Thyroid gland (tissue), 4 donors: ENCODE data around the gene CRLF1. TPM values are rescaled to one million over a fixed set of nuclear protein-coding genes. Genes with fewer than 3 reads are reported as not detected.

Experiments used
- DNase-seq, 2 donors: peaks; one replicate each; pipeline ENCODE4 v3.0.0-alpha.2; 2019
- H3K27ac ChIP-seq, 3 donors: fragments of 200-600 bp; sonication (generic); 1 replicate in 2 of 3; 2 replicates in 1 of 3; pipeline ENCODE4 v1.5.1; 2016 to 2019; ENCODE audit warnings: mild to moderate bottlenecking in 1 of 3, moderate library complexity in 1 of 3
- H3K27me3 ChIP-seq: fragments of 200-600 bp; sonication (generic); one replicate; pipeline ENCODE4 v1.5.1; 2019
- H3K36me3 ChIP-seq, 2 donors: fragments of 200-600 bp; sonication (generic); one replicate each; pipeline ENCODE4 v1.5.1; 2016 to 2019
- H3K4me1 ChIP-seq, 2 donors: fragments of 200-600 bp; sonication (generic); one replicate each; pipeline ENCODE4 v1.5.1; 2017 to 2019
- H3K4me3 ChIP-seq, 3 donors: fragments of 200-600 bp; sonication (generic); replicated peaks in 1 of 3; 1 replicate in 2 of 3; 2 replicates in 1 of 3; pipeline ENCODE4 v1.5.1; 2016; ENCODE audit warnings: mild to moderate bottlenecking in 1 of 3
- H3K9me3 ChIP-seq: fragments of 200-600 bp; sonication (generic); one replicate; pipeline ENCODE4 v1.5.1; 2017
- CTCF ChIP-seq, 6 experiments: fragments of 200-600 bp in 3 of 6; fragments of 450-650 bp in 3 of 6; sonication (generic) in 3 of 6; IDR thresholded peaks; one replicate each; pipeline ENCODE4 v1.5.1; 2016 to 2019; ENCODE audit warnings: antibody characterized with exemption in 6 of 6, mild to moderate bottlenecking in 2 of 6, inconsistent platforms in 1 of 6, moderate library complexity in 1 of 6
- POLR2A ChIP-seq, 2 donors: fragments of 450-650 bp; IDR thresholded peaks; one replicate each; pipeline ENCODE4 v1.6.1; 2017; ENCODE audit warnings: antibody characterized with exemption in 2 of 2, mild to moderate bottlenecking in 2 of 2, moderate library complexity in 1 of 2
- WGBS, 2 donors: methylation state at CpG; one replicate each; pipeline ENCODE4 v1.1.5; 2017; 5-methylcytosine and 5-hydroxymethylcytosine counted together
- intact Hi-C: fragments of 100-400 bp; cut with DNase I; formaldehyde crosslinking; loops from one replicate; pipeline ENCODE4 v1.15.1; 2023
- total RNA-seq, 4 donors: library from RNA; depleted of rRNA; stranded (reverse); fragments of >200 nt; gene quantifications; one replicate each; pipeline ENCODE4 v1.2.3, GENCODE V29; 2016

The CRLF1 gene
- total RNA-seq, result 100 to 1,000 TPM in 2 of 4 donors, 10 to 100 TPM in 2; 87.2 to 140 (median 101) TPM

- Histone ChIP-seq H3K4me1 (peaks cover 17 to 36% of the 10 kb centered on the region in 2 donors), H3K9me3 (no peaks in the 10 kb centered on the region), H3K27ac (no peak within 1 kb of the TSS), H3K36me3 (no peaks in the 10 kb centered on the region), H3K27me3 (peaks cover 40% of the 10 kb centered on the region), H3K4me3 (peak within 1 kb of the TSS in 1 of 3 donors; percentile 19)
- no peak for DNase-seq
- TF ChIP-seq POLR2A (IDR thresholded peaks at IDR 0.05) (no peak), CTCF (IDR thresholded peaks at IDR 0.05) (no peak)
- intact Hi-C loops, result no loop called here
- 0 to 1% methylated on average over 4 to 16 of the region's 116 CpGs for WGBS, 2 donors
These were observed at the start of gene CRLF1 for GRCh38 chr19:18606281-18607225. Gene CRLF1 (minus strand): TSS chr19:18606799. CDS start chr19:18606656, 143 bp downstream.

GRCh38 chr19:18655173-18655844 is 48.7 kb upstream of the CRLF1 start:
- 92 to 94% methylated on average over 6 to 7 of the region's 13 CpGs for WGBS, 2 donors
- Histone ChIP-seq H3K4me1 (peaks cover 11 to 65% of the 10 kb centered on the region in 2 donors), H3K27me3 (no peaks in the 10 kb centered on the region), H3K36me3 (no peaks in the 10 kb centered on the region), H3K4me3 (no peak overlapping the region), H3K9me3 (no peaks in the 10 kb centered on the region), H3K27ac (no peak overlapping the region)
- no peak for DNase-seq
- no peak for TF ChIP-seq CTCF (IDR thresholded peaks at IDR 0.05)
- no peak for TF ChIP-seq POLR2A (IDR thresholded peaks at IDR 0.05)
- intact Hi-C loops, result no loop called here

GRCh38 chr19:18654469-18654868 is 47.9 kb upstream of the CRLF1 start:
- Histone ChIP-seq H3K4me1 (peaks cover 20 to 65% of the 10 kb centered on the region in 2 donors), H3K9me3 (no peaks in the 10 kb centered on the region), H3K36me3 (no peaks in the 10 kb centered on the region), H3K27me3 (no peaks in the 10 kb centered on the region), H3K27ac (no peak overlapping the region), H3K4me3 (no peak overlapping the region)
- 97% methylated on average over 7 of the region's 7 CpGs for WGBS, 2 donors
- intact Hi-C loops, result no loop called here
- no peak for DNase-seq
- no peak for TF ChIP-seq CTCF (IDR thresholded peaks at IDR 0.05)
- TF ChIP-seq POLR2A (IDR thresholded peaks at IDR 0.05), result no peak

GRCh38 chr19:18653853-18654252 is 47.3 kb upstream of the CRLF1 start:
- intact Hi-C loops, result no loop called here
- Histone ChIP-seq H3K4me1 (peaks cover 26 to 65% of the 10 kb centered on the region in 2 donors), H3K36me3 (no peaks in the 10 kb centered on the region), H3K27ac (no peak overlapping the region), H3K27me3 (no peaks in the 10 kb centered on the region), H3K9me3 (no peaks in the 10 kb centered on the region), H3K4me3 (no peak overlapping the region)
- TF ChIP-seq POLR2A (IDR thresholded peaks at IDR 0.05), result no peak
- TF ChIP-seq CTCF (IDR thresholded peaks at IDR 0.05), result no peak
- no peak for DNase-seq
- 91 to 100% methylated on average over 1 of the region's 1 CpG for WGBS, 2 donors
